Mammary epithelial cell (primary cell): Measurements from ENCODE around the gene SIGMAR1.

ENCODE experiments used
- CTCF ChIP-seq, 2 donors: IDR thresholded peaks in 1 of 2; conservative IDR thresholded peaks in 1 of 2; 2 replicates each; pipeline ENCODE4 v1.5.1; 2011 to 2012; ENCODE audit warnings: inconsistent platforms in 2 of 2, low read length in 2 of 2, mild to moderate bottlenecking in 2 of 2, control low read depth in 1 of 2, low read depth in 1 of 2; ENCODE audit not compliant: insufficient read depth in 1 of 2; ENCODE audit errors: extremely low read depth in 1 of 2
- EZH2 ChIP-seq: IDR thresholded peaks from 2 replicates; pipeline ENCODE4 v1.6.1; 2012; ENCODE audit warnings: low read length, inconsistent platforms, borderline replicate concordance

GRCh38 chr9:34637356-34638137 is at the start of gene SIGMAR1:
- no peak for TF ChIP-seq CTCF (conservative IDR thresholded peaks at IDR 0.05 in 1 of 2, IDR thresholded peaks at IDR 0.05 in 1 of 2; ENCODE audit: extremely low read depth in 1 of 2, insufficient read depth in 1 of 2, low read depth in 1 of 2, low read length in 2 of 2)
- TF ChIP-seq EZH2, result no peak
